Calu3 (cell line): ENCODE measurements around the gene TMEM255A. TPM values are rescaled to one million over a fixed set of nuclear protein-coding genes. Genes with fewer than 3 reads are reported as not detected.
"Not testable (repeated sequence)": the region's sequence is repeated elsewhere in the genome, so short reads cannot be mapped to it uniquely, and the experiment has no call there.

Source experiments
- BruUV-seq: library from RNA; stranded (reverse); fragments of 400-500 nt; replicated peaks from 2 replicates; lab custom pipeline; 2021; lab: Mats Ljungman, UMichigan
- CTCF ChIA-PET: fragments of 300-600 bp; sonication (Branson Sonifier 250); formaldehyde crosslinking; loops from one replicate; lab custom pipeline; 2022; ENCODE audit warnings: antibody characterized with exemption; lab: Charles Lee
- DNase-seq: peaks from one replicate; pipeline ENCODE4 v3.0.0; 2022
- H3K27ac Mint-ChIP-seq: one replicate; pipeline ENCODE4 v1.8.0; 2022; ENCODE audit warnings: mixed read lengths; ENCODE audit not compliant: unreplicated experiment
- H3K27me3 Mint-ChIP-seq: one replicate; pipeline ENCODE4 v1.8.0; 2022; ENCODE audit warnings: mixed read lengths; ENCODE audit not compliant: unreplicated experiment
- H3K36me3 Mint-ChIP-seq: one replicate; pipeline ENCODE4 v1.8.0; 2022; ENCODE audit warnings: mild to moderate bottlenecking, moderate library complexity, mixed read lengths; ENCODE audit not compliant: insufficient read depth, unreplicated experiment
- H3K4me1 Mint-ChIP-seq: one replicate; pipeline ENCODE4 v1.8.0; 2022; ENCODE audit warnings: mild to moderate bottlenecking, low read depth, mixed read lengths; ENCODE audit not compliant: unreplicated experiment
- H3K4me3 Mint-ChIP-seq: one replicate; pipeline ENCODE4 v1.8.0; 2022; ENCODE audit warnings: mild to moderate bottlenecking, low read depth, moderate library complexity, mixed read lengths; ENCODE audit not compliant: unreplicated experiment
- H3K9me3 Mint-ChIP-seq: one replicate; pipeline ENCODE4 v1.8.0; 2022; ENCODE audit warnings: low read depth, mixed read lengths; ENCODE audit not compliant: unreplicated experiment
- intact Hi-C: fragments of 100-400 bp; cut with micrococcal nuclease; formaldehyde crosslinking; loops from one replicate; pipeline ENCODE4 v1.10.0; 2022; ENCODE audit not compliant: unreplicated experiment
- total RNA-seq: library from RNA; stranded (reverse); gene quantifications from 2 replicates; pipeline ENCODE4 v1.2.3, GENCODE V29; 2022
- TF ChIP-seq, protein P1 (sequence below): fragments of 200-600 bp; IDR thresholded peaks from one replicate; pipeline ENCODE4 v1.8.0; 2022; ENCODE audit warnings: antibody characterized with exemption; ENCODE audit not compliant: unreplicated experiment

The TMEM255A gene
- total RNA-seq, 1 experiment from 2014 or later, result not detected

GRCh38 chrX:120350450-120351138 lies 39.3 kb upstream of the TMEM255A start:
- Mint-ChIP-seq H3K4me1 (no peaks in the 10 kb centered on the region), H3K27ac (no peak overlapping the region), H3K36me3 (no peaks in the 10 kb centered on the region), H3K9me3 (no peaks in the 10 kb centered on the region), H3K4me3 (no peak overlapping the region), H3K27me3 (peaks cover 51% of the 10 kb centered on the region)
- no peak for DNase-seq
- intact Hi-C loops, result no loop called here
- TF ChIP-seq, protein P1, sequence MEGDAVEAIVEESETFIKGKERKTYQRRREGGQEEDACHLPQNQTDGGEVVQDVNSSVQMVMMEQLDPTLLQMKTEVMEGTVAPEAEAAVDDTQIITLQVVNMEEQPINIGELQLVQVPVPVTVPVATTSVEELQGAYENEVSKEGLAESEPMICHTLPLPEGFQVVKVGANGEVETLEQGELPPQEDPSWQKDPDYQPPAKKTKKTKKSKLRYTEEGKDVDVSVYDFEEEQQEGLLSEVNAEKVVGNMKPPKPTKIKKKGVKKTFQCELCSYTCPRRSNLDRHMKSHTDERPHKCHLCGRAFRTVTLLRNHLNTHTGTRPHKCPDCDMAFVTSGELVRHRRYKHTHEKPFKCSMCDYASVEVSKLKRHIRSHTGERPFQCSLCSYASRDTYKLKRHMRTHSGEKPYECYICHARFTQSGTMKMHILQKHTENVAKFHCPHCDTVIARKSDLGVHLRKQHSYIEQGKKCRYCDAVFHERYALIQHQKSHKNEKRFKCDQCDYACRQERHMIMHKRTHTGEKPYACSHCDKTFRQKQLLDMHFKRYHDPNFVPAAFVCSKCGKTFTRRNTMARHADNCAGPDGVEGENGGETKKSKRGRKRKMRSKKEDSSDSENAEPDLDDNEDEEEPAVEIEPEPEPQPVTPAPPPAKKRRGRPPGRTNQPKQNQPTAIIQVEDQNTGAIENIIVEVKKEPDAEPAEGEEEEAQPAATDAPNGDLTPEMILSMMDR, result no peak
- no TSS peak for BruUV-seq
- CTCF ChIA-PET, result no interaction called here

DNA sequence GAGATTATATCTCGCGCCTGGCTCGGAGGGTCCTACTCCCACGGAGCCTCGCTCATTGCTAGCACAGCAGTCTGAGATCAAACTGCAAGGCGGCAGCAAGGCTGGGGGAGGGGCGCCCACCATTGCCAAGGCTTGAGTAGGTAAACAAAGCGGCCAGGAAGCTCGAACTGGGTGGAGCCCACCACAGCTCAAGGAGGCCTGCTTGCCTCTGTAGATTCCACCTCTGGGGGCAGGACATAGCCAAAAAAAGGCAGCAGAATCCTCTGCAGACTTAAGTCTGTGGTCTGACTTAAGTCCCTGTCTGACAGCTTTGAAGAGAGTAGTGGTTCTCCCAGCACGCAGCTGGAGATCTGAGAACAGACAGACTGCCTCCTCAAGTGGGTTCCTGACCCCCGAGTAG lies 33.3 kb upstream of the TMEM255A start:
- H3K27ac Mint-ChIP-seq, H3K9me3 Mint-ChIP-seq, H3K4me1 Mint-ChIP-seq, H3K36me3 Mint-ChIP-seq, H3K4me3 Mint-ChIP-seq, DNase-seq, CTCF ChIA-PET, intact Hi-C loops, BruUV-seq: not testable (repeated sequence)
- peaks cover 61% of the 10 kb centered on the region for H3K27me3 Mint-ChIP-seq

DNA sequence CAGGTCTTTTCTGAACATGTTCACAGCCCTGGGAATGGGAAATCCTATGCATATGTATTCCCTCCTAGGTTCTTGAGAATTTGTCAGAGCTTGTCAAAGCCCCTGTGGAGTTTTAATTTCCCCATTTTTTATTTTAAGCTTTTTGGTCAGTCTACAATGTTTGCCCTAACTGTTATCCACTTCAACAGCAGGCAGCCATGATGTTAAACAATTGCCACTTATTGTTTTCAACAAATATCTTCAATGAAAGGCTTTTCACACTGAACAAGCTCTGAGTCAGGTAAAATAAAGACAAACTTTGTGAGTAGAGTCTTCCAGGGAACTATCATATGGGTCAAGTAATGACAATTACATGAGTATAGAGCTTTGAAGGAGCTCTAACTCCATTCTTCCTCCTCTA lies 25.6 kb upstream of the TMEM255A start:
- no peak for DNase-seq
- Mint-ChIP-seq H3K4me3 (no peak overlapping the region), H3K4me1 (no peaks in the 10 kb centered on the region), H3K27ac (no peak overlapping the region), H3K36me3 (no peaks in the 10 kb centered on the region), H3K27me3 (peaks cover 15% of the 10 kb centered on the region), H3K9me3 (peaks cover 4% of the 10 kb centered on the region)
- BruUV-seq, result no TSS peak
- TF ChIP-seq, protein P1, result no peak
- CTCF ChIA-PET, result no interaction called here
- intact Hi-C loops, result no loop called here

DNA sequence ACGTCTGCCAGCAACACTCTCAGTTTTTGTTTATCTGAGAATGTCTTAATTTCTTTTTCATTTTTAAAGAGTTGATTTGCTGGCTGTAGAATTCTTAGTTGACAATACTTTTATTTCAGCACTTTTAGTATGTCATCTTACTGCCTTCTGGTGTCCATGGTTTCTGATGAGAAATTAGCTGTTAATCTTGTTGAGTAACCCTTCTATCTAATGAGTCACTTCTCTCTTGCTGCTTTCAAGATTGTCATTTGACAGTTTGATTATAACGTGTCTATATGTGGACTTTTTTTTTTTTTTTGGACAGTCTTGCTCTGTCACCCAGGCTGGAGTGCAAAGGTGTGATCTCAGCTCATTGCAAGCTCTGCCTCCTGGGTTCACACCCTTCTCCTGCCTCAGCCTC lies 24.0 kb upstream of the TMEM255A start:
- no peak for DNase-seq
- H3K27me3 Mint-ChIP-seq, result no peaks in the 10 kb centered on the region
- H3K4me1 Mint-ChIP-seq, result no peaks in the 10 kb centered on the region
- no peaks in the 10 kb centered on the region for H3K36me3 Mint-ChIP-seq
- no peak overlapping the region for H3K27ac Mint-ChIP-seq
- no peak overlapping the region for H3K4me3 Mint-ChIP-seq
- CTCF ChIA-PET, result no interaction called here
- intact Hi-C loops, result no loop called here
- TF ChIP-seq, protein P1, result no peak
- peaks cover 4% of the 10 kb centered on the region for H3K9me3 Mint-ChIP-seq
- no TSS peak for BruUV-seq

DNA sequence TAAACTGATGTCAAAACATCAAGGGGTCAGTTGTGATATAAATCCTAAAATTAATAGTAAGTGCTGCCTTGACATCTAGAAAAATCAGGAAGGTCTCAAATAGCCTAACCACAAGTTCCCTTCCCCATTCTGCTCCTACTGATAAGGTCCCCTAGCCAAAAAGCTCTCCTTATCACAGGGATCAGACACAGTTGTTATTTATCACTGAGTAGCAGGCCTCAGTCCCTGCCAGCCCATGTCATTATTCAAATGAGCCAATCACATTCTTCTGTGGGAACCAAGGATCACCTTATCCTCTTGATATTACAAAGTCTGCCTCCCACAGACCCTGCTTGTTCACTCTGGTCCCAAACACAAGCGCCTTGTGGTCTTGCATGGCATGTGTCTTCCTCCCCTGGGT lies 23.3 kb upstream of the TMEM255A start:
- CTCF ChIA-PET, result no interaction called here
- Mint-ChIP-seq H3K4me1 (no peaks in the 10 kb centered on the region), H3K27ac (no peak overlapping the region), H3K27me3 (no peaks in the 10 kb centered on the region), H3K4me3 (no peak overlapping the region), H3K9me3 (peaks cover 4% of the 10 kb centered on the region), H3K36me3 (no peaks in the 10 kb centered on the region)
- no peak for DNase-seq
- TF ChIP-seq, protein P1, result no peak
- no TSS peak for BruUV-seq
- intact Hi-C loops, result no loop called here
